Measurements from ENCODE around the gene PTER.

GRCh38 chr10:16520900-16521299, 84.1 kb downstream of the PTER start:
- TF ChIP-seq POLR2A (IDR thresholded peaks at IDR 0.05; ENCODE audit: low read length) (no peak), GATA1 (IDR thresholded peaks at IDR 0.05; ENCODE audit: low read depth, low read length) (no peak)

Data from erythroblast (primary cell).